ENCODE results near the gene CPED1. TPM values are rescaled to one million over a fixed set of nuclear protein-coding genes. Genes with fewer than 3 reads are reported as not detected.

CPED1 gene
- total RNA-seq, 1 experiment from 2014 or later, result 0.13 TPM

DNA sequence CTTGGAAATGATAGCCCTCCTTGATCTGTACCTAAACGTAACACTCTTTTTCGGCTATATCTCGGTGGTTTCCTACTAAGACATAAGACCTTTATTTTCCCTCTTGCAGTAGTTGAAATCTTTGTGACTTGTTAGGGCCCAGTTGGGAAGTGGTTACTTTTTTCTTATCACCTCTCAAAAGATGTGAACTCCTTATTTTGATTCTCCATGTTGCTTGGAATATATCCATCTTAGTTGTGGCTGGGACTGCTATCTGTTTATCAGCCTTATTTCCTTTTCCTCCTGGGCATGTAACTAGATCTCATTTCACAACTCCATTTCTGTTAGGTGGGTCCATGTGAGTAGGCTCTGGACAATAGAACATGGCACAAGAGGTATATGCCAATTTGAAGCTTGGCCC lies 4.1 kb upstream of the CPED1 start:
- Histone ChIP-seq H3K9me3 (ENCODE audit: control insufficient read depth, low read depth, low read length) (no peaks in the 10 kb centered on the region), H2BK12ac (ENCODE audit: insufficient read length, low read depth, low read length) (no peak overlapping the region), H3K79me1 (ENCODE audit: insufficient read depth, low read depth, low read length, poor library complexity, severe bottlenecking) (no peaks in the 10 kb centered on the region), H3K56ac (ENCODE audit: insufficient read length, low read depth, low read length) (no peak overlapping the region), H2BK15ac (ENCODE audit: low read depth, low read length) (no peak overlapping the region), H3K23ac (ENCODE audit: insufficient read length, low read depth, low read length) (no peak overlapping the region), H3K18ac (ENCODE audit: insufficient read length, low read depth, low read length) (no peak overlapping the region), H3K79me2 (ENCODE audit: insufficient read depth, low read length) (no peaks in the 10 kb centered on the region), H3K14ac (ENCODE audit: insufficient read depth, low read length) (no peak overlapping the region), H2AFZ (ENCODE audit: low read length) (no peak overlapping the region), H3K27me3 (ENCODE audit: insufficient read depth, low read length) (peaks cover 3% of the 10 kb centered on the region; the same call in 1 of the 2 replicates), H3K9ac (ENCODE audit: extremely low read depth, insufficient read length, low read length) (no peak overlapping the region), H2BK5ac (ENCODE audit: insufficient read length, low read length) (no peak overlapping the region), H2BK20ac (ENCODE audit: low read depth, low read length, poor library complexity, severe bottlenecking) (no peak overlapping the region), H3K4me2 (ENCODE audit: insufficient read depth, insufficient read length, low read length) (no peak overlapping the region), H2AK5ac (ENCODE audit: insufficient read length, low read length) (no peak overlapping the region), H4K8ac (replicated peaks; ENCODE audit: insufficient read length, low read depth, low read length) (no peak overlapping the region), H3K23me2 (ENCODE audit: insufficient read length, low read depth, low read length, poor library complexity, severe bottlenecking) (peaks cover 4% of the 10 kb centered on the region), H3K27ac (ENCODE audit: insufficient read length, low read depth, low read length) (no peak overlapping the region), H4K20me1 (ENCODE audit: control insufficient read depth, insufficient read depth, insufficient read length) (no peaks in the 10 kb centered on the region), H4K5ac (ENCODE audit: insufficient read length, low read depth, low read length) (no peak overlapping the region), H3T11ph (ENCODE audit: low read length) (no peak overlapping the region), H2BK120ac (ENCODE audit: low read depth, low read length, poor library complexity, severe bottlenecking) (no peak overlapping the region), H4K91ac (ENCODE audit: insufficient read length, low read depth, low read length) (no peak overlapping the region), H3K4ac (ENCODE audit: low read depth, low read length) (no peak overlapping the region), H3K4me1 (ENCODE audit: insufficient read depth, low read length) (no peaks in the 10 kb centered on the region)
- H3K9me3 Mint-ChIP-seq, result no peaks in the 10 kb centered on the region
- no peaks in the 10 kb centered on the region for H3K36me3 Mint-ChIP-seq (ENCODE audit: insufficient read depth in 1 of 3, low read depth in 3 of 3)
- H3K27me3 Mint-ChIP-seq (ENCODE audit: low read depth), result peaks cover 20% of the 10 kb centered on the region
- H3K4me1 Mint-ChIP-seq, result peaks cover 14% of the 10 kb centered on the region in 2 experiments
- H3K27ac Mint-ChIP-seq, result no peak overlapping the region
- TF ChIP-seq, protein P1, sequence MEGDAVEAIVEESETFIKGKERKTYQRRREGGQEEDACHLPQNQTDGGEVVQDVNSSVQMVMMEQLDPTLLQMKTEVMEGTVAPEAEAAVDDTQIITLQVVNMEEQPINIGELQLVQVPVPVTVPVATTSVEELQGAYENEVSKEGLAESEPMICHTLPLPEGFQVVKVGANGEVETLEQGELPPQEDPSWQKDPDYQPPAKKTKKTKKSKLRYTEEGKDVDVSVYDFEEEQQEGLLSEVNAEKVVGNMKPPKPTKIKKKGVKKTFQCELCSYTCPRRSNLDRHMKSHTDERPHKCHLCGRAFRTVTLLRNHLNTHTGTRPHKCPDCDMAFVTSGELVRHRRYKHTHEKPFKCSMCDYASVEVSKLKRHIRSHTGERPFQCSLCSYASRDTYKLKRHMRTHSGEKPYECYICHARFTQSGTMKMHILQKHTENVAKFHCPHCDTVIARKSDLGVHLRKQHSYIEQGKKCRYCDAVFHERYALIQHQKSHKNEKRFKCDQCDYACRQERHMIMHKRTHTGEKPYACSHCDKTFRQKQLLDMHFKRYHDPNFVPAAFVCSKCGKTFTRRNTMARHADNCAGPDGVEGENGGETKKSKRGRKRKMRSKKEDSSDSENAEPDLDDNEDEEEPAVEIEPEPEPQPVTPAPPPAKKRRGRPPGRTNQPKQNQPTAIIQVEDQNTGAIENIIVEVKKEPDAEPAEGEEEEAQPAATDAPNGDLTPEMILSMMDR (conservative IDR thresholded peaks at IDR 0.05), result no peak
- no peak overlapping the region for H3K4me3 Mint-ChIP-seq
- no peak for DNase-seq
- WGBS (ENCODE audit: extremely low coverage, insufficient read length, low lambda C conversion rate), result no CpG with 5 or more reads among the region's 3 CpGs

Data from H9 (cell line).